Activated CD4-positive, alpha-beta T cell treated with anti-CD3 and anti-CD28 coated beads for 36 hours (primary cell): Measurements from ENCODE around the gene ZNHIT2. TPM values are rescaled to one million over a fixed set of nuclear protein-coding genes. Genes with fewer than 3 reads are reported as not detected.
A peak's percentile ranks its signal among the peaks of the same experiment; 100 is the strongest.

ENCODE experiments used
- ATAC-seq: fragments of 200-7000 bp; cut with Tn5 transposase; one replicate; pipeline ENCODE4 v1.10.0; 2021; ENCODE audit warnings: mild to moderate bottlenecking, moderate library complexity
- CTCF ChIA-PET: fragments of 350-600 bp; sonication (Branson Sonifier 250); formaldehyde crosslinking; loops from one replicate; lab custom pipeline; 2021; ENCODE audit warnings: antibody characterized with exemption; lab: Charles Lee
- POLR2A ChIA-PET: fragments of 350-600 bp; sonication (Branson Sonifier 250); formaldehyde crosslinking; loops from one replicate; lab custom pipeline; 2021; ENCODE audit warnings: antibody characterized with exemption, inconsistent platforms; lab: Charles Lee
- DNase-seq: peaks from one replicate; pipeline ENCODE4 v3.0.0-alpha.2; 2020
- H3K27ac Mint-ChIP-seq: one replicate; pipeline ENCODE4 v1.8.0; 2021; ENCODE audit warnings: mixed read lengths
- H3K27me3 Mint-ChIP-seq: one replicate; pipeline ENCODE4 v1.8.0; 2021; ENCODE audit warnings: mixed read lengths
- H3K36me3 Mint-ChIP-seq: one replicate; pipeline ENCODE4 v1.8.0; 2021; ENCODE audit warnings: low read depth, mixed read lengths
- H3K4me1 Mint-ChIP-seq: one replicate; pipeline ENCODE4 v1.8.0; 2021; ENCODE audit warnings: mixed read lengths
- H3K4me3 Mint-ChIP-seq: one replicate; pipeline ENCODE4 v1.8.0; 2021; ENCODE audit warnings: mild to moderate bottlenecking, moderate library complexity, mixed read lengths
- H3K9me3 Mint-ChIP-seq: one replicate; pipeline ENCODE4 v1.8.0; 2021; ENCODE audit warnings: low read depth, mixed read lengths
- intact Hi-C, 2 experiments: fragments of 100-400 bp; cut with DNase I in 1 of 2; cut with micrococcal nuclease in 1 of 2; formaldehyde crosslinking; loops; one replicate each; pipeline versions ENCODE4 v1.14.2 to v1.15.1; 2022 to 2024; cut with DNase I, micrococcal nuclease
- total RNA-seq, 2 experiments: library from RNA; stranded (reverse); gene quantifications; one replicate each; pipeline ENCODE4 v1.2.3, GENCODE V29; 2021

ZNHIT2 gene
- total RNA-seq, 2 experiments from 2014 or later, result 7.1 to 9.7 TPM

DNA sequence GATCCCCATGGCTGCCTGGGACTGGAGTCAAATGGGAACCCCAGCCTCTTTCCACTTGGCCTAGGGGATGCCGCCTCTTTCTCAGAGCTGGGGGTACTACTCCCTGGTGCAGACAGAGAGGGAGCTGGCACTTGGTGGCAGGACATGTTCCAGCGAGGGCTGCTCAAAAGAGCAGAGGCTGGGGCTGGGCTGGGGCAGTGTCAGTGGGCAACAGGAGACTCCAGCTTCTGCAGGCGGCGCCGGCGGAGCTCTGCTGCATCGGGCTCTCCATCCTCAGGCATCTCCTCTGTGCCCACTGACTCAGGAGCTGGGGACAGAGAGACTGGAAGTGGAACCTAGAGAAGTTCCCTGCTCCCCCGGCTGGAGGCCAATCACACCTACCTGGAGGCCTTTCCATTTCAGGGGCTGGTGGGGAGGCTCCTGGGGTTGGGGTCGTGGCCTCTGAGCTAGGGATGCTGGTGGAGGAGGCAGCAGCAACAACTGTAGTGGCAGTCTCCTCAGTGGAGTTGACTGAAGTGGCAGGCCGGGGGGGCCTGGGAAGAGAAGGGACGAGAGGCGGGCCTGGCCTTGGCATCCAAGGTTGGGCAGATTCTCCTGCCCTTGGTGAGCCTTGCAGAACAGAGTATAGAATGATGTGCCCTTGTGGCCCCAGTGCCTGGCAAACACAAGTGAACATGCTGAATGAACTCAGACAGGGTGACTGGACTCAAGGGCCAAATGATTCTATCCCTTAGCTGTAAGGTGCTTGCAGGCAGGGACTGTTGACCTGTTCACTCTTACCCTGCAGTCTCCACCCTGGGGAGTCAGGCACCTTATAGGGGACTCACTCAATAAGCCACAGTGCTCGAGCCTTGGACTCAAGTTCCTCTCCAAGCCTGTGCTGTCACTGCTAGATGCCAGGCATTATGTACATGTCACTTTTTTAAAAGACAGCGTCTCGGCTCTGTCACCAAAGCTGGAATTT lies 11.0 kb upstream of the ZNHIT2 start:
- peaks cover 20% of the 10 kb centered on the region for H3K4me1 Mint-ChIP-seq
- H3K27ac Mint-ChIP-seq, result no peak overlapping the region
- no peaks in the 10 kb centered on the region for H3K9me3 Mint-ChIP-seq
- no peaks in the 10 kb centered on the region for H3K27me3 Mint-ChIP-seq
- DNase-seq, result no peak
- no peak for ATAC-seq
- intact Hi-C loops, result no loop called here
- peaks cover 30% of the 10 kb centered on the region for H3K36me3 Mint-ChIP-seq
- ChIA-PET CTCF (interaction anchor here (0.7 to 0.9 kb wide), 2 partner anchors 16 to 260 kb away, joined by 3 read pairs; no protein-coding TSS in a partner anchor), POLR2A (interaction anchor here (0.6 to 1.1 kb wide), 2 partner anchors 205 to 316 kb away, joined by 3 to 4 read pairs; partner anchors contain the start of gene DPF2)
- no peak overlapping the region for H3K4me3 Mint-ChIP-seq

DNA sequence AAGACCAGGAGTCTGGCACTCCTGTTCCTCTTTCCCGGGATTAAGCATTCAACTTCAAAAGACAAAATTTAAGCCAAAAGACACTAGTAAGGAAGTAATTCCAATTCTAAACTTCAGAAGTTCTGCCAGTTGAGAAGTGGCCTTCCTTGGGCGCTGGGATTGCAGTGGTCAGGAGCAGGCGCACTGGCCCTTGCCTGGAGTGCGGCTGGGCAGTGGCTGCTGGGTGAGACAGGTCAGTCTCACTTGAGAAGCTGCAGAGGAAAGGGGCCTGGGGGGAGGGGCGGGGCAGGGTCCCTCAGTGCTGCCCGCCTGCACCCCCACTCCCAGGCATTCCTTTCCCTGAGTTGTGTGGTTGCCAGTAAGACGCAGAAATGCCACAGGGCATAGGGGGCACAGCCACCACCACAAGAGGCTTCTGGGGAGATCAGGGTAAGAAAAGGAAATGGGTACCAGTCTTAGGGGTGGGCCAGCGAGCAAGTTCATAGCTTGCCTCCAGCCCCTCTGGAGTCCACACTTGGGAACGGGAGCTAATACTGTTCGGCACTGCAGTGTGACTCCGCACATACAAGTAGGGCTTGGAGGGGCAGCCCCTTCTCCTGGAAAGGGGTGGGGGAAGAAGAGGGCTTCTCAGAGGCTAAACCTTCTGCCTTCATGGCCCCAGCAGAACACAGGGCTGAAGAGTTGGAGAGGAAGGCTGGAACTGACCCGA lies 10.1 kb upstream of the ZNHIT2 start:
- no peak overlapping the region for H3K27ac Mint-ChIP-seq
- H3K9me3 Mint-ChIP-seq, result no peaks in the 10 kb centered on the region
- no peaks in the 10 kb centered on the region for H3K27me3 Mint-ChIP-seq
- no peak for ATAC-seq
- ChIA-PET CTCF (interaction anchor here (0.7 to 1.1 kb wide), 2 partner anchors 16 to 70 kb away, joined by 3 to 4 read pairs; partner anchors contain the start of gene TM7SF2), POLR2A (interaction anchor here (0.6 to 1.1 kb wide), 2 partner anchors 206 to 315 kb away, joined by 3 to 4 read pairs; partner anchors contain the start of gene DPF2)
- H3K36me3 Mint-ChIP-seq, result peaks cover 26% of the 10 kb centered on the region
- no peak overlapping the region for H3K4me3 Mint-ChIP-seq
- peaks cover 17% of the 10 kb centered on the region for H3K4me1 Mint-ChIP-seq
- no peak for DNase-seq
- intact Hi-C loops, result no loop called here

DNA sequence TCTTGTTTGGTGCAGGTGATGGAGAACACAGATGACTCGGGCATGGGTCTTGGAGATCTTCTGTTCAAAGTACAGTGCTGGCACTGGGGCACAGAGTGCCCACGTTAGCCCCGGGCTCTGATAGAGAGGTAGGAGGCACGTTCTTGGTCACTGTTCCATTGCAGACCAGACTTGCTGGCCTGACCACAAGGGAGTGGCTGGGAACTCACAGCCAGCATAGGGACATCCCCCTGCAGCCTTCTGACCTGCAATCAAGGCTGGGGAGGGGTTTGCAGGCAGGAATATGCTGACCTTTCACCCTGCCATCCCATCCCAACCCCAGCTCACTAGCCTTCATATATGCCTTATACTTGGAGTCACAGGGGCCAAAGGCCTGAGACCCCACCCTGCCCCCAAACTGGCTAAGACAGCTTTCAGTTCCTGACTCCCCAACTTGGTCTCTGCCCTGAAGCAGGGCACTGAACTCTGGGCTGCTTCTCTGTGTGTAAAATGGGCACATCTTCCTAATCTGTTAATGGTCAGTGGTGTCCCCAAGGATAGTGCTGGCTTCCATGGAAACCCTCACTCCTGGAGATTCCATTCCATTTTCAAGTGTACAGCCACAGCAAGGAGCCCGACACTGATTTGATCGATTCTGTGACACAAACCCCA lies 9.2 kb upstream of the ZNHIT2 start:
- peaks cover 28% of the 10 kb centered on the region for H3K36me3 Mint-ChIP-seq
- ChIA-PET CTCF (interaction anchor here (1.1 kb wide), 1 partner anchor 15 kb away, joined by 4 read pairs; the partner anchor contains the start of gene TM7SF2), POLR2A (interaction anchor here (0.6 kb wide), 1 partner anchor 19 kb away, joined by 6 read pairs; no protein-coding TSS in a partner anchor)
- no peak for DNase-seq
- H3K27ac Mint-ChIP-seq, result no peak overlapping the region
- H3K9me3 Mint-ChIP-seq, result no peaks in the 10 kb centered on the region
- peaks cover 14% of the 10 kb centered on the region for H3K4me1 Mint-ChIP-seq
- no peaks in the 10 kb centered on the region for H3K27me3 Mint-ChIP-seq
- intact Hi-C loops, result no loop called here
- no peak overlapping the region for H3K4me3 Mint-ChIP-seq
- ATAC-seq, result no peak

DNA sequence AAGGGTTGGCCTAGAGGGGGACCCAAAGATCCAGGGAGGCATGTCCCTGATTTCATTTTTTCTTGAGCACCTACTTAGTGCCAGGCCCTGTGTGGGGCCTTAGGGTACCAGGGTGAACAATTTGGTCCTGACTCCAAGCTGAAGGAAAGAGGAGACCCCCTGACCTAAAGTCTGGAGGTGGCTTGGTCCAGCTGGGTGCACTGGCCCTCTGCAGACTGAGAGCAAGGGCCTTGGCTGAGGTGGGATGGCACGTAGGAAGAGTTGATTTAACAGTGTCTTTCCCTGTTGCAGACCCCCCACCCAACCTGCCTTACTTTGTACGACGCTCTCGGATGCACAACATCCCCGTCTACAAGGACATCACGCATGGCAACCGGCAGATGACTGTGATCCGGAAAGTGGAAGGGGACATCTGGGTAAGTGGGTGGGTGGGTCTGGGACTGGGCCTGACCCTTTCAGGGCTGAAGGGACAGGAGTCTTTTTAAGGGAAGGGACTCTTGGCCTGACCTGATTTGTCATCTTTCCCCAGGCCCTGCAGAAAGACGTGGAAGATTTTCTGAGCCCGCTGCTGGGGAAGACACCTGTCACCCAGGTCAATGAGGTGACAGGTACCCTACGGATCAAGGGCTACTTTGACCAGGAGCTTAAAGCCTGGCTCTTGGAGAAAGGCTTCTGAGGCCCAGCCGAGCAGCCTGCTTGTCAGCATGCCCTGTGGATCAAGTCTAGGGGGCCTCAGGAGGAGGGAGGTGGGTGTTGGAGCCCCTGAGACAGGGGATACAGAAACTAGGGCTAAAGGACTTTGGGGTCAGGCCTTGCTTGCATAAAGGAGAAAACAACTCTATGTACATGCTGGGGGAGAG lies 7.9 kb upstream of the ZNHIT2 start:
- ATAC-seq (no peak), DNase-seq (no peak)
- Mint-ChIP-seq H3K27ac (no peak overlapping the region), H3K36me3 (peaks cover 36% of the 10 kb centered on the region), H3K4me1 (peaks cover 20% of the 10 kb centered on the region), H3K4me3 (no peak overlapping the region), H3K9me3 (no peaks in the 10 kb centered on the region), H3K27me3 (no peaks in the 10 kb centered on the region)
- intact Hi-C loops, result no loop called here
- CTCF ChIA-PET, result interaction anchor here (0.7 kb wide), 1 partner anchor 21 kb away, joined by 3 read pairs; no protein-coding TSS in a partner anchor
- POLR2A ChIA-PET, result no interaction called here

DNA sequence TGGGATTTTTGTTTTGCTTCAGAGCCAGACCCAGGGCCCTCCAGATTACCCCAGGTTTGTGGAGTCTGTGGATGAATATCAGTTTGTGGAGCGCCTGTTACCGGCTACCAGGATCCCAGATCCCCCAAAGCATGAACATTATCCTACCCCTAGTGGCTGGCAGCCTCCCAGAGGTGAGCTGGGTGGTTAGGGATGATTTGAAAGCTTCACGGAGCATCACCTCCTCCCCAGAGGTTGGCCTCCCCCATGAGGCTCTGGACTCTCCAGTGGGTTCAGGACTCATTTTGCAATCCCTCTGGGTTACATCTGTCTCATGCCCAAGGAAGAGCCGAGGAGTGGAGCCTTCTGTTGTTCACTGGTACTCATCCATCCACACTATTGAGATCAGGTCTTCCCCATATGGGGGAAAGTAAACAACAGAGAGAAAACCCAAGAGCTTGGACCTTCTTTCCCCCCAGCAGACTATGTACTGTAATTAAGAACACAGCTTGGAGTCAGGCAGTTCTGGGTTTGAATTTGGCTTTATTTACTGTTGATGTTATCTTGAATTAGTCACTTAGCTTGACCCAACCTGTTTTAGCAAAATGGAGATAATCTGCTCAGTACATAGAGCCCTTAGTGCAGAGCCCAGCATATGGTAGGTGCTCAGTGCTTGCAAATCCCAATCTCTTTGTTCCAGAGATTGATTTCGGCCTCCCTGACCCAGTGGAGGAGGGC lies 7.1 kb upstream of the ZNHIT2 start:
- peaks cover 27% of the 10 kb centered on the region for H3K4me1 Mint-ChIP-seq
- DNase-seq (no peak), ATAC-seq (no peak)
- H3K4me3 Mint-ChIP-seq, result peak overlapping the region; percentile 24
- H3K27me3 Mint-ChIP-seq, result no peaks in the 10 kb centered on the region
- H3K27ac Mint-ChIP-seq, result peak overlapping the region; percentile 21
- no peaks in the 10 kb centered on the region for H3K9me3 Mint-ChIP-seq
- POLR2A ChIA-PET, result no interaction called here
- intact Hi-C loops, result no loop called here
- H3K36me3 Mint-ChIP-seq, result peaks cover 44% of the 10 kb centered on the region
- CTCF ChIA-PET, result interaction anchor here (0.5 to 1.7 kb wide), 3 partner anchors 10 to 251 kb away, joined by 3 to 4 read pairs (median 3); no protein-coding TSS in a partner anchor

DNA sequence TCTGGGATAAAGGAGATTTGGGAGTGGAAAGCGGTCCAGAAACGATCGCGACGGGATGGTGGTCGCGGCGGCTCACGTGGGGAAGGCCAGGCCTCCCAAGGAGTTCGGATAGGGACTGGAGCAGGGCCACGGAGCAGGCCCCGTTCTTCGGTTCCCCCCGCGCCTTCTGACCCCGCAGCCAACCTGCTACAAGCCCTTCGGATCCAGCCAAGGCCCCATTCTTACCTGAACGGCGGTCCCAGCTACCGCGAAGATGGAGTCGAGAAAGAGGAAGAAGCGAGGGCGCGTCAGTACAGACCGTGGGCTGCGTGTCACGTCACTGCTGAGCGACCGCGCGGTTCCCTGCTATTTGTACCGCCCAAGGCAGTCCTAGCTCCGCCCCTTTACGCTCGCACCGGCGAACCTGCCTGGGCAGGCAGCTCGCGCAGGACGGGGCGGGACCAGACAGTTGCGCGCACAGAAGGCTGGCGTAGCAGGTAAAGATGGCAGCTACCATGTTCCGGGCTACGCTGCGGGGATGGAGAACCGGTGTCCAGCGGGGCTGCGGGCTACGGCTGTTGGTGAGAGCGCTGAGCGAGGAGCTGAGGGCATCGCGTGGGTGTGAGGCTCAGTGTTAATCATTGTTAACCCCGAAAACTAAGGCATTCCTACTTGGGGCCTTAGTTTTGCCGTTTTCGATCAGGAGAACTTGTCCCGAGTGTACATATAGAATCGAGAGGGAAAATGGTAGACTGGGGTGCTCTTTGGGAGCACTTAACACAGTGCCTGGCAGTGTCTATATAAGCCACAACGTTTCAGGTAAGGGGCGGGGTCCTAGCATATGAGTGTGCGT lies 4.6 kb upstream of the ZNHIT2 start, which contains the start of the genes FAU and MRPL49:
TSS of gene FAU (minus strand) at position 270 of the 832 bp plus-strand sequence. CDS start 321 bp downstream, outside the sequence.
TSS of gene MRPL49 (plus strand) at position 457 of the 832 bp plus-strand sequence. CDS start at position 483, 26 bp downstream.
- Mint-ChIP-seq H3K4me3 (peak within 1 kb of the TSS; percentile 100), H3K27ac (peak within 1 kb of the TSS; percentile 100), H3K36me3 (peaks cover 62% of the 10 kb centered on the region), H3K9me3 (no peaks in the 10 kb centered on the region), H3K4me1 (peaks cover 39% of the 10 kb centered on the region), H3K27me3 (no peaks in the 10 kb centered on the region)
- intact Hi-C loops, result loop anchor here (1.0 to 2.0 kb wide), 6 partner anchors 12 to 319 kb away; partner anchors contain the start of genes CDCA5 (in 2 of the 2), SYVN1 (in 2 of the 2), ZFPL1 (in 2 of the 2) and ATG2A (in 1 of the 2)
- DNase-seq, result peak; percentile 100
- peak; percentile 89 for ATAC-seq
- POLR2A ChIA-PET, result interaction anchor here (0.5 to 2.0 kb wide), 13 partner anchors 9 to 377 kb away, joined by 3 to 19 read pairs (median 3); partner anchors contain the start of genes CAPN1, CDC42EP2, MALAT1 and TM7SF2
- CTCF ChIA-PET, result interaction anchor here (0.7 to 2.6 kb wide), 11 partner anchors 9 to 386 kb away, joined by 3 to 20 read pairs (median 5); partner anchors contain the start of genes ARL2, CDCA5, SYVN1 and ZFPL1

DNA sequence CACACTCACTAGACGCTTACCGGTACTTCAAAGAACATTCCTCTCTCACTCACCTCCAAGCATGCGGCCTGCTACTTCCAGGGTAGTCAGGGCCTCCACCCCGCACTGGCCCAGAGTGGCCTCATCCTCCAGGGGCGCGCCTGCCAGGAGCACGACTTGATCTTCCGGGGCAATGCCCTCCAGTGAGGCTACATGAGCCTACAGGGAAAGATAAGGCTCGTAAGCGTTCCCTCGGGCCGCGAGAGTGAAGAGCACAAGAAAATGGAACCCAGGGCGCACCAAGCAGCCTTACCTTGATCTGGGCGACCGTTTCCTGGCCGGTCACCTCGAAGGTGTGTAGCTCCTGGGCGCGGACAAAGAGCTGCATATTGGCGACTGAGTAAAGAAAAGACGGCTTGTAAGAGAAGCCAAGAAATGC lies 4.0 kb upstream of the ZNHIT2 start:
- Mint-ChIP-seq H3K4me1 (peaks cover 42% of the 10 kb centered on the region), H3K36me3 (peaks cover 60% of the 10 kb centered on the region), H3K4me3 (peak overlapping the region; percentile 100), H3K27ac (peak overlapping the region; percentile 100), H3K9me3 (no peaks in the 10 kb centered on the region), H3K27me3 (no peaks in the 10 kb centered on the region)
- ChIA-PET POLR2A (interaction anchor here (0.5 to 2.0 kb wide), 9 partner anchors 10 to 377 kb away, joined by 3 to 19 read pairs (median 3); partner anchors contain the start of genes MALAT1 and TM7SF2), CTCF (interaction anchor here (0.7 to 2.6 kb wide), 11 partner anchors 8 to 769 kb away, joined by 3 to 20 read pairs (median 5); partner anchors contain the start of genes CCDC85B, SYVN1 and TM7SF2)
- ATAC-seq (no peak), DNase-seq (peak; percentile 59)
- intact Hi-C loops, result no loop called here

DNA sequence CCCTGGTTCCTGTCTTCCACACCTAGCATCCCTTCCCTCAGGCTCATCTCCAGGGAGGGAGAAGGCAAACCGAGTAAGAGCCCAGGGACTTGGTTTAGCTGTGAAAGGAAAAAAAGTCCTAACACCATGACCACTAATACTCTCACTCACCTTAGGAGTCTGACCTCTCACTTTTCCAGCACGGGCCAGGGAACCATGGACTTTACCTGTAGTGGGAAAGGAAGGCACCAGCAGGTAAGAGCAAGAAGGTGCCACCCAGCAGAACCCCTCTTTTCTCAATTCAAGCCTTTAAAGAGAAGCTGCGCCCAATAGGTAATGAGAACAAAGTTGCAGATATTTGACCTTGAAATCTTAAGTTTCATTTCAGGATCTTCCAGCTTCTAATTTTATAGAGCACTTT lies 3.3 kb upstream of the ZNHIT2 start:
- Mint-ChIP-seq H3K4me1 (peaks cover 46% of the 10 kb centered on the region), H3K36me3 (peaks cover 58% of the 10 kb centered on the region)

More for the DNA sequence above, 3.3 kb upstream of the ZNHIT2 start:
- intact Hi-C loops, result no loop called here
- Mint-ChIP-seq H3K4me3 (peak overlapping the region; percentile 100), H3K27me3 (no peaks in the 10 kb centered on the region), H3K27ac (peak overlapping the region; percentile 100), H3K9me3 (no peaks in the 10 kb centered on the region)
- ATAC-seq (no peak), DNase-seq (no peak)
- ChIA-PET POLR2A (interaction anchor here (0.6 kb wide), 1 partner anchor 41 kb away, joined by 12 read pairs; no protein-coding TSS in a partner anchor), CTCF (interaction anchor here (0.7 to 2.6 kb wide), 6 partner anchors 8 to 770 kb away, joined by 3 to 20 read pairs (median 9); partner anchors contain the start of genes CCDC85B, SYVN1 and TM7SF2)
